ENCODE results near the gene DNAJC16.

Gene DNAJC16

DNA sequence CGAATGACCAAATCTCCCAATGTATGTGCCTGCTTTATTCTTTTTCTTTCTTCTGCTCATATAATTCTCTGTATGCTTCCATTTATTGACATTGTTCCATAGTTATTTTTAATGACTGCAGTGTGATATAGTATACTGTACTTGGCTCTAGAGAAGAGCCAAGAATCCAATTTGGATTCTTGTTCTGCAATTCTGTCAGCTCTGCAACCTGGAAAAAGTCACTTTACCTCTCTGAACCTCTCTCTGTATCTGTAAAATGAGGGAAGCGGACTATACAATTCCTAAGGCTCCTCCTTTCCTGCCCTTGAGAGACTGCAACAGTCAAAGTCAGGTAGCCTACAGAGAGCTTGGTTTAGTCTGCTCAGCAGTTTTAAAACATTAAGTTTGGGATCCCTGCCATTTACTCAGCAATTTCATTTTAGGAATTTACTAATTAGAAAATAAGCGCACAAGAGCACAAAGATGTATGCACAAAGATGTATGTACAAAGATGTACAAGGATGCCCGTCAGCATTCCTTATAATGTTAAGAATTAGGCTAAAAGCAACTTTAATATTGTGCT lies 14.7 kb downstream of the DNAJC16 start:
- DNase-seq = no peak

DNA sequence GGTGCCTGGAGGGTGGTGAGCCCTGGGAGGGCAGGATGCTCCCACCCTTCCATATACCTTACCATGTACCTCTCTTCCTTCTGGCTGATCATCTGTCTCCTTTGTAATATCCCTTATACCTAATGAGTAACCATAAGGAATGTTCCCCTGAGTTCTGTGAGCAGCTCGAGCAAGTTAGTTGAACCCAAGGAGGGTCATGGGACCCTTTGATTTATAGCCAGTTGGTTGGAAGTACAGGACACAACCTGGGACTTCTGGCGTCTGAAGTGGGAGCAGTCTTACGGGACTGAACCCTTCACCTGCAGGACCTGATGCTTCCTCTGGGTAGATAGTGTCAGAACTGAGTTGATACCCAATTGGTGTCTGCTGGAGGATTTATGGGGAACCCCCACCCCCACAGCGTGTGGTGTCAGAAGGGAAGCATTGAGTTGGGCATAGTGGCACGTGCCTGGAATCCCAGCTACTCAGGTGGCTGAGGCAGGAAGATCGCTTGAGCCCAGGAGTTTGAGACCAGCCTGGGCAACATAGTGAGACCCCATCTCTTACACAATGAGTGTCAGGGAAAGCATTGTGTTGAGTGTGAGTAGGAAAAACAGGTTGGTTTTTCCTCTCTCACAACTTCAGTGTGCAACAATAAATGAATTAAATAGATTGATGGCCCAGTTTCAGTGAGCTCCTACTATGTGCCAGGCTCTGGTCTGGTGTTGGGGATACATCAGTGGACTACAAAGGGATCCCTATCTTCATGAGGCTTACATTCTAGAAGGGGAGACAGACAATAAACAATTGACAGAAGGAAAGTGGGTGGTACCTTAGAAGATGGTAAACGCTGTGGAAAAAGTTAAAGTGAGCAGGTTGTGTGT lies 16.0 kb downstream of the DNAJC16 start:
- DNase-seq = no peak

DNA sequence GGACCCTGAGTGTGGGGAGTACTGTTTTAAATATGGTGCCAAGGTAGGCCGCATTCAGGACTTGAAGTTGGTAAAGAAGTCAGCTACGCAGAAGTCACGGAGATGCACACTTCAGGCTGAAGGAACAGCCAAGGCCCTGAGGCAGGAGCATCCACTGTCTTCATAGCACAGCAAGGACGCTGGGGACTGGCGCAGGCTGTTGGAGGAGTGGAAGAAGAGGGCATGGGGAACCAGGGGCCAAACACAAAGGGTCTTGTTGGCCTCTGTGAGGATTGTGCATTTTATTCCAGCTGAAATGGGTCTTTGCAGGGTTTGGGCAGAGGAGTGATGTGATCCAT lies 16.6 kb downstream of the DNAJC16 start:
- no peak for DNase-seq

DNA sequence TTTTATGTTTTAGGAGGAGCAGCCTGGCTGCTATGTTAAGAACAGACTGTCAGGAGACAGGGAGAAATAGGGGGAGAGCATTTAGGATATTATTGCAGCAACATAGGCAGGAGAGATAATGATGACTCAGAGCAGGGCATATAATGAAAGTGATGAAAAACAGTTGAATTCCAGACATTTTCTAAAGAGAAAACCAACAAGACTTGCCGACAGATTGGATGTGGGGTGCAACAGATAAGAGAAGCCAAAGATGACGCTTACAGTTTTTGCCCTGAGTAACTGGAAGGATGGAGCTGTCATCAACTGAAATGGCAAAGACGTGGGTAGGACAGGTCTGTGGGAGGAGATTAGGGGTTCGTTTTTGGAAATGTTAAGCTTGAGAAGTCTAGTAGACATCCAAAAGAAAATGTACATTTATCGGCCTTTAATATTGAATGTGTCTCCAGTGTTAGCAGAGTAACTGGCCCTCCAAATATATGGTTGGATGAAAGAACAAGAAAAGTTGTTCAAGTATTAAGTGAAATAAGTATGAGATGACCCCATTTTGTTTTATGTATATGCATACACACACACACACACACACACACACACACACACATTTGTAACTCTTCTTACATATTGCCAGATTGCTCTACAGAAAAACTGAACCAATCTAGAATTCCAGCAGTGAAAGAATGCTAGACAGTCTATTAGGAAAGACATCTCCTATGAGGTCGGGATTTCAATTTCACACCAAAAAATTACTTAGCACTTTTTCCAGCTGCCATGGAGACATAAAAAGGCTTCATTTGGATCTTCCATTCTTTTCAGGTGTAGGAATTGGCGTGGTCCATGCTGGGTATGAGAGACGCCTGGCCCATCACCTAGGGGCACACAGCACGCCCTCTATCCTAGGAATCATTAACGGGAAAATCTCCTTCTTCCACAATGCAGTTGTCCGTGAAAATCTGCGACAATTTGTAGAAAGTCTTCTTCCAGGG lies 17.2 kb downstream of the DNAJC16 start:
- DNase-seq = no peak

DNA sequence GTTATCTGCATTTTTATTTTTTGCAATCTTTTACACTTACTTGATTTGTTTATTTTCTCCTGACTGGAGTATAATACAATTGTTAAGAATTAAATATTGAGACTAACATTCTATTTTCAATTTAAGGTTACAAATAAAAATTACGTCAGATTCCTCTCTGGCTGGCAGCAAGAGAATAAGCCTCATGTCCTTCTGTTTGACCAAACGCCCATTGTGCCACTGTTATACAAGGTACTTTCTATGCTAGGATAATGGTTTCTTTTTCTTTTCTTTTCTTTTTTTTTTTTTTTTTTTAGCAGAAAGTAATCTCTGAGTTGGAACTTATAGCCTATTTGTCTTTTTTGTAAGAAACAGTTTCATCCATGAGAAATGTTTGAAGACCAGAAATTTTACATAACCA lies 20.0 kb downstream of the DNAJC16 start:
- no peak for DNase-seq

DNA sequence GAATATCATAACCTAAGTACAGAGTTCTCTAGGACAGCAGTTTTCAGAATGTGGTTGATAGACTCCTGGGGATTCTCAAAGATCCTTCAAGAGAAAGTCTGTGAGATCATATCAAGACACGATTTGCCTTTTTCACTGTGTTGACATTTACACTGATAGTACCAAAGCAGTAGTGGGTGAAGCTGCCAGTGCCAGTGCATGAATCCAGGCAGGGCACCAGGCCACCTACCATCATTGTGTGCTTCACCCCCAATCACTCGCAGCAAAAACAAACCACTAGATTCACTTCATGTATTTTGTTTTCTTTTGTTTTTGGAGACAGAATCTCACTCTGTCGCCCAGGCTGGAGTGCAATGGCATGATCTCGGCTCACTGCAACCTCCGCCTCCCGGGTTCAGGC lies 23.9 kb downstream of the DNAJC16 start:
- DNase-seq = no peak

DNA sequence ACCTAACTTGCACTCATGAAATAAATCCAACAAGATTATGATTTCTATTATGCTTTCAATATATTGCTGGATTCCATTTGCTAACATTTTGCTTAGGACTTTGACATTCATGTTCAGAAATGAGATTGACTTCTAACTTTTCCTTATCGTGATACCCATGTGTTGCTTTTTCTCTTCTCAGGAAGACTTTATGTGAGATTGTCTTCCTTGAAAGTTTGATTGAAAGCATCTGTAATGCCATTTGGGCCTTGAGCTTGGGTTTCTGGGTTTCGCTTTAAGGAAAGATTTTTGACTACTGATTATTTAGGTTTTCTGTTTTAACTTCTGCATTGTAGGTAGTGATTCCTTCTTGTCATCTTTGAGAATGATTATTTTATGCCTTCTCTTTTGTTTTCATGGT lies 30.4 kb downstream of the DNAJC16 start:
- no peak for DNase-seq

DNA sequence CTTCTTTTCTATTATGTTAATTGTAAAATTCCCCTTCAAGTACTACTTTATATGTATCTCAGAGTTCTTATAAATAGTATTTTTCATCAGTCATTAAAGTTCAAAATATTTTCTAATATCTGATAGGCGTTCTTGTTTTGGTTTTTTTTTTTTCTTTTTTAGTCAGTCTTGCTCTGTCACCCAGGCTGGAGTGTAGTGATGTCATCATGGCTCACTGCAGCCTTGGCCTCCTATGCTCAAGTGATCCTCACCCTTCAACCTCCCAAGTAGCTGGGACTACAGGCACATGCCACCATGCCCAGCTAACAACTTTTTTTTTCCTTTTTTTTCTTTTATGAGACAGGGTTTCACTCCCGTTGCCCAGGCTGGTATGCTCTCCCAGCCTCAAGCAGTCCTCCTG lies 30.9 kb downstream of the DNAJC16 start:
- DNase-seq = no peak

DNA sequence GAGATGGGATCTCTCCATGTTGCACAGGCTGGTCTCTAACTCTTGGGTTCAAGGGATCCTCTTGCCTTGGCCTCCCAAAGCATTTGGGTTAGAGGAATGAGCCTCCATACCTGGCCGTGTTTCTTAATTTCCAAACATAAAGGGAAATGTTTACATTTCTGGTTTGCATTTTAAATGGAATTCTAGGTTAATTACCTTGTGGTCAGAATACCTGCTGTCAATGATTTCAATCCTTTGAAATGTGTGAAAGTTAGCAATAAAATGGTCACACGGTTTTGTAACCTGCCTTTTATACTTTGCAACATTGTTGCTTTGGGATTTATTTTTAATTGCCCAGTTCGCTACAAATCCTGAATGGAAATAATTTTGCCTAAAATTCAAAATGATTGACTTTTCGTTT lies 31.9 kb downstream of the DNAJC16 start:
- no peak for DNase-seq

DNA sequence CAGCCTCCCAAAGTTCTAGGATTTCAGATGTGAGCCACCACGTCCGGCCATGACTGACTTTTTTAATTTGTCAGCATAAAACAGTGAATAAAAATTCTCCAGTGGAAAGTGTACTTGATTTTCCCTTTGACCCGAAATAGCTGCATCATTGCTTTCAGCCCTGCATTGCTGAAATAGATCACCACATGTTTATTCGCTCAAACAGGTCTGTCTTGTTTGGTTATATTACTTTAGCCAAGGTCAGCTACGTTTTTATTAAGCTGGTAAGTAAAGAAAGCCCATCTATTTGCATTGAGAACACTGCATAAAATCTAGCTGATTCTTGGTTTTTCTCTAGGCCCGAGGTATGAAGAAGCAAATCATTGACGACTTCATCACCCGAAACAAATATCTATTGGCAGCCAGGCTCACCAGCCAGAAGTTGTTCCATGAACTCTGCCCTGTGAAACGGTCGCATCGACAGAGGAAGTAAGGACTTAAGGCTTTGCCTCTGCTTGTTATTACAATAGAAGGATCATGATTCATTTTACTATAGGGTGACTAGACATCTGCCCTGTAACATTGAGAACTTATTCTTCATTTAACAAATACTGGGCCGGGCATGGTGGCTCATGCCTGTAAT lies 32.7 kb downstream of the DNAJC16 start:
- DNase-seq = no peak

DNA sequence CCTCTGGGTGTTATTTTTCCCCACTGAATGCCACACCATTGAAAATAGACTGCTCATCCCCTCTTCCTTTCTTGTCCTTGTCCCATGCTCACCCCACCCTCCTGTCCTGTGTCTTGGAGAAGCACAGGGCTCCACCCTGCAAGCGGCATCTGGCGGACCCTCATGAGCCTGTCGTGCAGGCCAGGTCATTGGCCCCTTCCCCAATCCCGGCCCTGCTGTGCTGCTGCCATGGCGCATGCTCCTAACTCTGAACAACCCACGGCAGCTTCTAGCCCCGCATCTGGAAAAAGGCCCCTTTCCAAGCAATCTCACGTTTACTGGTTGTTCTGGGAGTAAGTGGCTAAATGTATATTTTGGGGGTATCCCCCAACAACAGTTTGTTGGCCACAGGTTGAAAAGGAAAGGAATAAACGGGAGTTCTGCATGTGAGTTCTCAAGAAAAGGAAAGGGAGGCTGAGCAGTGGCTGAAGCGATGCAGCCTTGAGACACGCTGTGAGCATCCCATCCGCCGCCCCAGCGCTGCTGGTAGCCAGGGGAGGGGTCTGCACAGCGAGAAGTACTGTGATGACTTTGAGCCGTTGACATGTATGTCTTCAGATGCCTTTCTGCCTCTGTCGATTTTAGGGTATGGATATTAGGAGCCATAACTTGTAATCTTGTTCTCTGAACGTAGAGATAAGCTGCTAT lies 41.9 kb downstream of the DNAJC16 start:
- no peak for DNase-seq

DNA sequence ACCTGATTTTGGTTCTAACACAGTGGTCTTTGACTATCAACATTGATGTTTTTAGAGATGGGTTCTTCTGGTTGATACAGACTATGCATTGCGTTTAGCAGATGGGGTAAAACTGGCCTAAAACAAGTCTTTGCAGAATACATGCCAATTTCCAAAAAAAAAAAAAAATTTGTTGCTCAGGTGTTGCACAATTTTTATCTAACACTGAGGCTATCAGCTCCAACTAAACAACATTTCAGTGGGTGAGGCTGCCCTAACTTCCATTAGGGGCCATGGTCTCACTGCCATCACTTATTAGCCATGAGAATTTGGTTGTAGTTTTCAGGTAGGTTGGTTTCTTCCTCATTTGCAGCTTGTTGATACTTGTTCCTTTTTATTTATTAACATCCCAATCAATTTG lies 44.2 kb downstream of the DNAJC16 start:
- DNase-seq = no peak

DNA sequence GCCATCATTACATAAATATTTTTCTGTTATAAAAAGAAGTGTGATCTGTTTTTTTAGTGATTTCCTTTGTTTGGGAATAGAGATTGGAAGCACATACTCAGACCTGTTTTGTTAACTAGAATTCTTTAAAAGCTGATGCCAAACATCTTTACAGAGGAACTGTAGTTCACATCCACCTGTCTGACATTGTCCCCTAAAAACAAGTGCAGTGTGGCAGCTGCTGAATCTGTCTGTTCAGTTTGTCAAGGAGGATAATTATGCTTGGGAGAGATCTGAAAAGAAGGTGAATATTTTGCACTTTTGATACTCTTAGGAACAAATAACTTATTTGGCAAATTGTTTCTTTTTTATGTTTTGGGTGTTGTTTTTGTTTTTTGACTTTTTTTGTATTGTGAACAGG lies 44.6 kb downstream of the DNAJC16 start:
- no peak for DNase-seq

DNA sequence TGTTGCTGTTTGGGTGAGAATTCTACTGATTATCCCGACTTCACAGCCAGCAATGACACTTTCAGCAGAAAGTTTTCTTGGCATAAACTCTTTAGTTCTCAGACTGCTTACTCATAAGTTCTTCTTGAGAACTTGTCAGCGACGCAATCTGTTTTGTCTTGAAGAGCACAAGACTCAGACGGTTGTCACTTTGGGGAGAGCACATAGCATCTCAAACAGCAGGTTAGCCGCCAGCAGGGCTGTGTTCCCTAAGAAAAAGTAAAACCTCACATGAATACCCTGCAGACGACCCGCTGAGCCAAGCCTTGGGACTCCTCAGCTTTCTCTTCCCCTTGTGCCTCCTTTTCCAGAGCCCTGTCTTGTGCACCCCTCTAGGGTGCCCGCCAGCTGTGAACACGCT lies 46.8 kb downstream of the DNAJC16 start:
- DNase-seq = no peak

DNA sequence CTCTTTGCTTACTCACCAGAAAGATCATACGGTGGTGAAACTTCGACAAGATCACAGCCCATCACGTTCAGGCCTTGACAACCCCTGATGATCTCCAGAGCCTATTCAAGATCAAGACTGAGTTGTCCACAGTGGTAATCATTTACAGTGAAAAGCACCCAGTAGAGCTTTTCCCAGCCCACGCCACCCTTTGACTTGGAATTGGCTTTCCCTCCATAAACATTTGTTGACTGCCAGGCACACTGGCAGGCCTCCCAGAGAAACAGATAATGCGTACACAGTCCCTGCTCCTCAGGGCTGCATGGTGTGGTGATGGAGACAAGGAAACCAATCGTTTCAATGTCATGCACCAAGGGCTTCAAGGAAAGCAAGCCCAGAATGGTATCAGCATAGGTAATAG lies 48.1 kb downstream of the DNAJC16 start:
- no peak for DNase-seq

DNA sequence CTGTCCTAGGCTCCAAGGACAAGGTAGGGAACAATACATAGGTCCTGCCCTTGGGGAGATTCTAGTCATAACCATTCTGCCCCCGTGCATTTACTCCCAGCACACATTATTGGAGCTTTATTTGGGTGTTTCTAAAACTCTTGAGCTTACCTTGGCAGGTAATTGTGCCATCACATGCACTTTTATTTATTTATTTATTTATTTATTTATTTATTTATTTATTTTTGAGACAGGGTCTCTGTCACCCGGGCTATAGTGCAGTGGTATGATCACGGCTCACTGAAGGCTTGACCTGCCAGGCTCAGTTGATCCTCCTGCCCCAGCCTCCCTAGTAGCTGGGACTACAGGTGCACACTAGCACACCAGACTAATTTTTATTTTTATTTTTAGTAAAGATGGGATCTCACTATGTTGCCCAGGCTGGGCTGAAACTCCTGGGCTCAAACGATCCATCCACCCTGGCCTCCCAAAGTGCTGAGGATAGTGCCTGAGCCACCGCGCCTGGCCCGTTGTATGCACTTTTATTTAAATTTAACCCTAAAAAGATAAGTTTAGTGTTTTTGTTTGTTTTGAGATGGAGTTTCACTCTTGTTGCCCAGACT lies 49.0 kb downstream of the DNAJC16 start:
- no peak for DNase-seq

DNA sequence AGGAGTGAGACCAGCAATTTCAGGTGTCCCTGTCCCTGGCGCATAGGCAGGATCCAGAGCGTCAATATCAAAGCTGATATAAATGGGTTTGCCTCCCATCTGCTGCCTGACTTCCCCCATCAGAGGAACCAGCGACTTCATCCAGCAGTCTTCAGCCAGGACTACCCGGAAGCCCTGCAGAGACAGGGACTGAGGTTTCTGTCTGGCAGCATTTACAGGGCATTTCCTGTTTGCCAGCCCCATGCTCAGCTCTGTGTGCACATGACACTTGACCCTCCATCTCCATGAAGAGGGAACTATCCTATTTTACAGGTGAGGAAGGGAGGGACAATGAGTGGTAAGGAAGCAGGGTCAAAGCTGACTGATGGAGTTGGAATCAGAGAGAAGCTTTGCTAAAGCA lies 51.0 kb downstream of the DNAJC16 start:
- no peak for DNase-seq

DNA sequence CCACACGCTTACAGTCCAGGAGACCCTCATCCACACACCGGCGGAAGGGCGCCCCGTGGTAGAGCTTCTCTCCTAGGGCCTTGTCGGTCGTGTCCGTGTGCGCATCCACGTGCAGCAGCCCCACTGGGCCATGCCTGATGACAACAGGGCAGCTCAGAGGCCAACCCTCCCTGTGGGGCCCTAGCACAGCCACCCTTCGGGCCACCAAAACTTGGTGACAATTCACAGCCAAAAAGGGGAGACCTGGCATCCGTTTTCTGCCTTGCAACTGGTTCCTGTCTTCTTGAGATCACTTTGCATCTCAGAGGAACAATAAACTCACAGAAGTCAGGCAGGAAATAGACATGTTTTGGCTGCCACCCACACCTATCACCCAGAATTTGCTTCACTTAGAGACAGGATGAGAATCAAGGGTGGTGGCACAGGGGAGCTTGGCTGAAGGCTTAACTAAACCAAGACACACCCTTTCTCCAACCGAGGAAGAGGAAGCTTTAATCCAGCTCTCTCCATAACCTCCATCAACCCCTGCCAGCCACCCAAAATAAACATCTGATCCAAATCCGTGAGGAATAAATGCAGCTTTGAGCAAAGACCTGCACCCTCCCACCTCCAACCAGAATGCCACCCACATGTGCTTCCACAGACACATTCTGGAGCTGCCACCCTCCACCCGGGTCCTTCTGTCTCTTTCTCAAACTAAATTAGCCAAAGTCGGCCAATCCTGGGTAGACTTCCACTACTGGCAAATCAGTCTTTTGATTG lies 52.5 kb downstream of the DNAJC16 start:
- DNase-seq = no peak

DNA sequence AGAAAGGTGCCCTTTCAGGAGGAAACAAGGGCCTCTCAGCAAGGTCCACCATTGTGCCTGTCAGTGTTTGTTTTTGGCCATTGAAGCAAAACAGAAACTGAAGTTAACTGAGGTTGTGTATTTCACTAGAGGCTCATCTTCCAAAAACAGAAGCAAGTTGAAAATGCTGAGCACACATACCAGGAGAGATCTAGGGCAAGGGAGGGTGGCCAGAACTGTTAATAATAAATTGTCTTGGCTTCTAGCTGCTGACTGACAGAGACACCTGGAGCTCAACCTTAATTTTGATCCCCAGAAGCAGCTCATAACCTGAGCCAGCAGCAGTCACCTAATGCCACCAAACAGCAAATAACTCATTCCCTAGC lies 53.0 kb downstream of the DNAJC16 start:
- no peak for DNase-seq

DNA sequence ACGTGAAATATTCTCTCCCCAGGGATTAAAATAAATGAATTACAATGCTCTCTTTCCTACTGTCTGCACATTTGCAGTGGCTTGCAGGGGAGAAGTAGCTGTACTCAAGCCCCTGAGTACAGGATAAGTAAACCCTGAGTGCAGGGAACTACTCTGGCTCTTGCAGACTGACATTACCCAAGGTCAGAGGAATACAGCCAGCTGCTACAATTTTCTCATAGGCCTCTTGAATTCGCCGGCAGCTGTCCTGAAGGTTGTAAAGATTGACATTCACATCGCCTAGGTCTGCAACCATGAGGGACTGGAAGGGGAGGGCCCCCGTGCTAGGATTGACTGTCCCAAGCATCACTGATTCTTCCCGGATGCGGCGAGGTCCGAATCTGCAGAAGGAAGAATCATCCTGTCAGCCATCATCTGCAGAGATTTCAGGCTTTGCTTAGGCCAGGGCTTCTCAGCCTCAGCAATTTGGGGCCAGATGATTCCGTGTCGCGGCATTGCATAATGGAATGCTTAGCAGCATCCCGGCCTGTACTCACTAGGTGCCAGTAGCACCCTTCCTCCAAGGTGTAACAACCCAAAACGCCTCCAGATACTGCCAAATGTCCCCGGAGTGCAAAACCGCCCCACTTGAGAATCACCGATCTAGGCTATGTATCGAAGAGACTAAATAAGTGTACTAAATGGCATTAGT lies 56.5 kb downstream of the DNAJC16 start:
- no peak for DNase-seq
